GM19395 (cell line): ENCODE results near the gene CD34.
A peak's percentile ranks its signal among the peaks of the same experiment; 100 is the strongest.

ENCODE experiments used
- ATAC-seq: cut with Tn5 transposase; IDR thresholded peaks from one replicate; pipeline ENCODE4 v1.9.1; 2021; ENCODE audit warnings: mild to moderate bottlenecking, moderate library complexity; ENCODE audit not compliant: unreplicated experiment

Gene CD34

DNA sequence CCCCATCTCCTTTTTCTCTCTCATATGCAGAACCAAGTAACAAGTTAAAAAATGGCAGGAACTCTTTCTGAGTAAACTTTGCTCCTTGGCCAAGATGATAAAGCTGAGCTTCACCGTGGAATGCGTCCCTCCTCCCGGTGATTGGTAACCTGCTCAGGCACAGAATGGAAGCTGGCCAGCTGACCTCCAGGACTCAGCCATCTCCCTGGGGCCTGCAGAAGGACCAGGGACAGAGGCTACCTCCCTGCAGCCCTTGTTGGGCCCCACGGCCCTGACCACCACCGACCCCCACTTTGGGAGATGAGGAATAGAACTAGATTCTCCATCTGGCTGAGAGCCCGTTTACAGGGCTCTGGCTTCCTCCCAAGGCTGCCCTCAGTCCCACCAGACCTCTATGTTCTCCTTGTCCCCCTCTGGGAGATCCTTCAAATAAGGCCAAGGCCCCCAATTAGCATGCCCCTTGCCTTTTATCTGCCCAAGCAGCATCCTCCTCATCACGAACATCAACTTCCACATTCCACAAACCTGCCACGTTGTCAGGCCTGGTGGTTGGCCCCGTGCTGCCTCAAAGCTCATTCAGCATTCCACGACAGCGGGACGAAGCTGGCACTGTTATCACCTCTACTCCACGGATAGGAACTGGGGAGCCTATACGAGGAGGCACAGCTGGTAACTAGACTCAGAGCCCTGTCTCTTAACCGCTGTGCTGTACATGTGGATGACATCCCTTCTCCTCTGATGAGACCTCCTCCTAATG lies 74.2 kb downstream of the CD34 start:
- no peak for ATAC-seq

DNA sequence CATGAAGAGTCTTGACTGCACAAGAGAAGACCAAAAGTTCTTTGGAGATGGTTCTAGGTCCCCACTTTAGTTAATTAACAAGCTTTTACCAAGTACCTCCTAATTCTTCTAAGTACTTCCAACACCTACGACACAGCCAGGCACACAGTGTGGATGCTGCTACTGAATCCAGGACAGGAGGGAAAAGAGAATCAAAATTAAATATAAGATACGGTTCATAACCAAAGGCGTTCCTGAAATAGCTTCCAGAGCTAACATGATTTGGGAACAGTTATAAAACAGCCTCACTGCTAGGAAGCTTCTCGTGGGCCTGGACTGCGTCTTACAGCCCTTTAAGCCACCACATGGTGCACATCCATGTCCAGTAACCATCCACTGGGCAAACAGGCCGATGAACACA lies 75.0 kb downstream of the CD34 start:
- no peak for ATAC-seq

DNA sequence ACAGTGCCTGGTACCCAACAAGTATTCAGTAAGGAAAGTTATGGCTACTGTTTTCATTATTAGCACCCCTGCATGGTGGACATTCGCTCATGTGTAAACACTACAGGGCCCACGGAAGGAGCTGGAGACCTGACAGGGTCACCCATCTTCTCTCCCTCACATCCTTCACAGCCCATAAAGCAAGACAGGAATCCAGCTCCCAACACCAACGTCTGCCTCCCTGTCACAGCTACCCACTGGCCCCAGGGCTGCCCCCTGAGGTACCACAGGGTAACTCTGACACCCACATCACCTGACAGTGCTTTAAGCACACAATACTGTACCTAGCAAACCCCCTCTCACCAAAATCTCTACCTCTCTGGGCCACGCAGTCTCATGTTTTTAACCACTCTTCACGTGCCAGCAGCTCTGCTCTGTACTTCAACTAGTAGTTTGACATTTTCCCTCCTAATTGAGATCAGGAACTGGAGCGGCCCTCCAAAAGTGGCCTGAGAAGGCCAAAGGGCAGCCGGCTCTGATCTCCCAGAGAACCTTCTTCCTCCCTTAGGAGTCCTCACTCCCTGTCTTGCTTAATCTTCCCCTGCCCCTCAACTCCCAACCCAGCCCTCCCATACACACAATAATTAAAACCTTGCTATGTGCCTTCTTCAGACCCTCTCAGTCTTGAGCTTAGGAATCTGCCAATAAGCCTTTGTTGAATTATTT lies 76.8 kb downstream of the CD34 start:
- ATAC-seq = no peak

DNA sequence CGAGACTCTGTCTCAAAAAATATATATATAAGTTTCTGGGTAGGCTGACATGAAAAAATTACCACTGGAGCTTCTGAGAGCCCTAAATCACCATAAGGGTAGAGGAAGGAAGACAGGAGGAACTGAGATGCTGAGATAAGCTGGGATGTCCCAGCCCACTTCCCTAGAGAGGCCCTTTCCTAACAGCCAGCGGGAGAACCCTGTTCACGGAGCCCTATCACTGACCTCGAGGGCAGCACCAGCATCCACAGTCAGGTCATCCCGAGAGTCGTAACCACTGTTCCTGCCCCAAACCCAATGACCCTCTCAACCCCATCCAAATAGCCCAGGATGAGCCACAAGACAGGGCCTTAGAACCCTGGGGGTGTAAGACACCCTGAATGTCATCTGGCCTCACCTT lies 77.5 kb downstream of the CD34 start:
- ATAC-seq = no peak

DNA sequence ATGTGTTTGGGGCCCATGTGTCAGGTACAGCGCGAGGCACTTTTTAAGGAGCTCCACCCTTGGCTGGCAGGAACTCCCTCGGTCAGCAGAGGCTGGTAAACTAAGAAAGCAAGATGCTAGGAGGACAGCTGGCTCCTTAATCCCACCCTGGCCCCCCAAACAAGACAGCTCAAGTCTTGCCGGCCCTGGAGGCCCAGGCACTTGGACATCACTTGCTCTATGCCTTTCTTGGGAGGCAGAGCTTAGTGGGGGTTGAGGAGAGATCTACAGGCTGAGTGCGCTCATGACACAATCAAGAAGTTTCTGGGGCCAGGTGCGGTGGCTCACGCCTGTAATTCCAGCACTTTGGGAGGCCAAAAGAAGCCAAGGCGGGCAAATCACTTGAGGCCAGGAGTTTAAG lies 78.1 kb downstream of the CD34 start:
- no peak for ATAC-seq

DNA sequence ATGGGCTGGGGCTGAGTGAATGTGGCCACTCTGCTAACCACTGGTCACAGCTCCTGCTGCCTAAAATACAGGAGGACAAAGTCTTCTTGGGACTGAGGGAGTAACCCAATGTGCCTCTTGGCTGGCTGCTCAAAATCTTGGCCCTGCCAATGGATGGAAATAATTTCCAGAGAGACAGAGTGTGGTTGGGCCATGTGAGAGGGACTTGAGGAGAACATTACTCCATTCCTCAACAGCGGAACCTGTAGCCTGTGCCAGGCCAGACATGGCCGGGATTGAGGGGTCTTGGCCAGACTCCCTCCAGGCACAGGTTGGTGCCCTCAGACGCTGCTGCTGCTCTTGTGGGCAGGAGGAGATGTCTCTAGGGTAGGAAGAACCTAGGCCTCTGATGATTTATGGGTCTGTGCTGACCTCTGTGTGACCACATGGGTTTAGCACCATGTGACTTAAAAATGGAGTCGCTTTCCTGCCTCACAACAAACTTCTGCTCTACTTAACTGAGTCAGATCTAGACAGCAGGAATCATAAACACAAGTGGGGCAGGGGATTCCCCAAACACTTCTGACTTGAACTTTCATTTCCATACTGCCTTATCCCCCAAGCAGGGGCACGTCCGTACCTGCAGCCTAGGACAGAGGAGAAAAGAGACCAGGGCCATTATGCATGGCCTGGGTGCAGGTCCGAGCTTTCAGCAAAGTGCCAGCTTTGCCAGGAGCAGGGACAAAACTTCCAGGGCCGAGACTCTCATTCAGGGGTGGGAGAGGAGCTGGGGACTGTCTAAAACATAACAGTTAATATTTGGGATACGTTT lies 79.2 kb downstream of the CD34 start:
- peak; percentile 92 for ATAC-seq
